Esophagus squamous epithelium (tissue), 4 donors: ENCODE data around the gene TAS2R9.

Source experiments
- POLR2A ChIP-seq, 4 donors: fragments of 450-650 bp; IDR thresholded peaks; one replicate each; pipeline ENCODE4 v1.6.1; 2017; ENCODE audit warnings: antibody characterized with exemption in 4 of 4, mild to moderate bottlenecking in 4 of 4, moderate library complexity in 3 of 4
- TF ChIP-seq, protein P1 (sequence below), 6 experiments: fragments of 450-650 bp in 4 of 6; fragments of 200-600 bp in 2 of 6; sonication (generic) in 2 of 6; IDR thresholded peaks; one replicate each; pipeline ENCODE4 v1.5.1; 2016 to 2019; ENCODE audit warnings: antibody characterized with exemption in 6 of 6, mild to moderate bottlenecking in 4 of 6, moderate library complexity in 4 of 6

DNA sequence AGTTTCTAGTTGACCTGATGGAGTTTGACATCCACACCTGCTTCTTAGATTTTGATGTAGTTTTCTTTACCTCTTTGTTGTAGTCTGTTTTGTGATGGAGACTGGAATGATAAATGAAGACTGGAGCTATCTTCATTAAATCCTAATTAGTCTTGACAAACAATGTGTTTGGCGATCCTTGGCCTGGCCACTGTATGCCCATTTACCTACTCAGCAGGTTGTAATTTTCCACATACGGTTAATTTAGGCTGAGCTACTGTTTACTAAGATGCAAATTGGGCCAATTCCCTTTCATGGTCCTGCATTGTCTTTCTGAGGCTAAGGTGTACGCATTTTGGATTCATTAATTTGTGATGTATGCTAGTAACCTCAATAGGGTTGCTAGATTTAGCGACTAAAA is 7.4 kb downstream of the TAS2R9 start, which contains the start of gene TAS2R7:
- TF ChIP-seq, protein P1, sequence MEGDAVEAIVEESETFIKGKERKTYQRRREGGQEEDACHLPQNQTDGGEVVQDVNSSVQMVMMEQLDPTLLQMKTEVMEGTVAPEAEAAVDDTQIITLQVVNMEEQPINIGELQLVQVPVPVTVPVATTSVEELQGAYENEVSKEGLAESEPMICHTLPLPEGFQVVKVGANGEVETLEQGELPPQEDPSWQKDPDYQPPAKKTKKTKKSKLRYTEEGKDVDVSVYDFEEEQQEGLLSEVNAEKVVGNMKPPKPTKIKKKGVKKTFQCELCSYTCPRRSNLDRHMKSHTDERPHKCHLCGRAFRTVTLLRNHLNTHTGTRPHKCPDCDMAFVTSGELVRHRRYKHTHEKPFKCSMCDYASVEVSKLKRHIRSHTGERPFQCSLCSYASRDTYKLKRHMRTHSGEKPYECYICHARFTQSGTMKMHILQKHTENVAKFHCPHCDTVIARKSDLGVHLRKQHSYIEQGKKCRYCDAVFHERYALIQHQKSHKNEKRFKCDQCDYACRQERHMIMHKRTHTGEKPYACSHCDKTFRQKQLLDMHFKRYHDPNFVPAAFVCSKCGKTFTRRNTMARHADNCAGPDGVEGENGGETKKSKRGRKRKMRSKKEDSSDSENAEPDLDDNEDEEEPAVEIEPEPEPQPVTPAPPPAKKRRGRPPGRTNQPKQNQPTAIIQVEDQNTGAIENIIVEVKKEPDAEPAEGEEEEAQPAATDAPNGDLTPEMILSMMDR (IDR thresholded peaks at IDR 0.05): no peak
- no peak for TF ChIP-seq POLR2A (IDR thresholded peaks at IDR 0.05)
